Right lobe of liver (tissue), 4 donors: Measurements from ENCODE around the gene DYRK1A.

Experiments
- CTCF ChIP-seq, 4 donors: fragments of 200-600 bp in 3 of 4; fragments of 450-650 bp in 1 of 4; IDR thresholded peaks; one replicate each; pipeline versions ENCODE4 v1.5.1 to v1.8.0; 2016 to 2022; ENCODE audit warnings: antibody characterized with exemption in 4 of 4, mild to moderate bottlenecking in 2 of 4
- POLR2A ChIP-seq: fragments of 450-650 bp; IDR thresholded peaks from one replicate; pipeline ENCODE4 v1.6.1; 2017; ENCODE audit warnings: antibody characterized with exemption, mild to moderate bottlenecking
- donor health status: DM: no; HTN: no; CAD: no.
- donor health status: DM: no; HTN: no; CAD: no.
- donor health status: DM: no; HTN: yes; CAD: no.

GRCh38 chr21:37425001-37425400 is 58.4 kb downstream of the DYRK1A start:
- no peak for TF ChIP-seq CTCF (IDR thresholded peaks at IDR 0.05)
- no peak for TF ChIP-seq POLR2A
